Cardiac fibroblast (primary cell): ENCODE measurements around the gene PCP4.

Experiments used
- DNase-seq, 2 donors: peaks; one replicate each; pipeline versions ENCODE4 v3.0.0 to v3.0.0-alpha.2; 2010; ENCODE audit warnings: low read depth in 2 of 2
- H3K4me3 ChIP-seq, 2 donors: replicated peaks in 1 of 2; 1 replicate in 1 of 2; 2 replicates in 1 of 2; pipeline ENCODE4 v1.5.1; 2011; ENCODE audit warnings: low read depth in 2 of 2, low read length in 2 of 2, mild to moderate bottlenecking in 2 of 2, moderate library complexity in 1 of 2
- CTCF ChIP-seq: IDR thresholded peaks from one replicate; pipeline ENCODE4 v1.5.1; 2011; ENCODE audit warnings: low read depth, mild to moderate bottlenecking, low read length, inconsistent platforms

Gene PCP4

DNA sequence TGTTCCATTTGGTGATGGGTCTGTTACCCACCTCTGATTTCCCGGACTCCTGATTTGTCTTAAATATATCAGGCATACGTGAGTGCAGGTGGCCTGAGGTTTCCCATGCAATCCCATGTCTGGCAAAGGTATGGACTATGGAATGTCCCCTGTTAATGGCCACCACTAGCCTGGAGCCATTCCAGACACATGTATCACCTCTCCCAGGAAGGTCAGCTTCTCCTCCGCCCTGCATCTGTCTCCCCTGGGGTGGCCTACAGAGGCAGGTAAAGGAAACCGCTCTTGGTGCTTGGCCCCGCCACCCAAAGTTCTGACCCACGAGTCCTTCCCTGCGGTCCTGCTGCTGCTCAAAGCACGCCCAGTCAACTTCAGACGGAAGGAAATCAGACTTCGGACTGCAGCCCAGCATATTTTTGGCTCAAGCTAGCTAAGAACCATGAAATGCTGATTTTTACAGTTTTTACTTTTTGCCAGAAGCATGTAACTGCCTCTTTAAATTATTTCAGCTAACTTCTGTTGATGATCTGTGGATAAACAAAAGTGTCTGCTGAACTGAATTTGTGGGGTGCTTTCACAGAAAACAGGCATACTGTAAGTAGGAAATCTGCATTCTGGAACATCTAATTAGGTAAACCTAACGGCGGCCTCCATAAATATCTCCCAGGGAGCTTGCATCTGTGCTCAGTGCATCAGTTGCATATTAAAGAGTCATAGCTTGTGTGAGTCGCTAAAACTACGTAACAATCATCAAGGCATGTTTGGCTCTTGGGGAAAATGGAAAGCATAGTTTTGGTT is 105.9 kb downstream of the PCP4 start:
- TF ChIP-seq CTCF: no peak
- no peak for DNase-seq
- H3K4me3 ChIP-seq: no peak overlapping the region

DNA sequence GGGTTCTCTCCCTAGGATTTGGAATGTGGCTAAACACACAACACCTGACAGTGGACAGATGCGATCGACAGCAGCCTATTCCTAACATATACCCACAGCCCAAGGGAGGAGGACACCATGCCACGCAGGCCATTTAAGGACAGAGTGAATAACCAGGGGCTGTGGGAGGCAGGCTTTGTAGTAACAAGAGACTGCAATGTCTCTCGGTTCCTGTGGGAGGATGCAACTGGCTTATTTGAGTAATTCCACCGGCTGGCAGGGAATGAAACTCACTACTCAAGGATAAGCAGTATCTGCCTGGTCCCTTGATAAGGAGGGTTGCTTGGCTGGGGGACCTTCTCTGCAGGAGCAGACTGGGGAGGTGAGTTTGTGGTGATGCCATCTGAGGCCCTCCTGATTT is 109.6 kb downstream of the PCP4 start:
- no peak overlapping the region for H3K4me3 ChIP-seq
- TF ChIP-seq CTCF: no peak
- no peak for DNase-seq
